GM23338 (cell line): ENCODE results near the gene PTPRN2. TPM values are rescaled to one million over a fixed set of nuclear protein-coding genes. Genes with fewer than 3 reads are reported as not detected.

Experiments used
- ATAC-seq: fragments of 200-7000 bp; cut with Tn5 transposase; 3 replicates; pipeline ENCODE4 v1.9.1; 2020
- DNase-seq: peaks from one replicate; pipeline ENCODE4 v3.0.0-alpha.2; 2015; ENCODE audit warnings: low spot score
- H2AFZ ChIP-seq: fragments of 200-600 bp; sonication (generic); 2 replicates; pipeline ENCODE4 v1.8.0; 2016; ENCODE audit warnings: antibody characterized with exemption, mild to moderate bottlenecking, moderate library complexity
- H3F3A ChIP-seq: fragments of 200-600 bp; sonication (generic); replicated peaks from 2 replicates; pipeline ENCODE4 v1.8.0; 2017; ENCODE audit warnings: antibody characterized with exemption, mixed run types, low read depth
- H3K27ac ChIP-seq: fragments of 200-600 bp; sonication (generic); 2 replicates; pipeline ENCODE4 v1.6.1; 2016; ENCODE audit warnings: low read depth
- H3K27me3 ChIP-seq: fragments of 200-600 bp; sonication (generic); 2 replicates; pipeline ENCODE4 v1.8.0; 2016; ENCODE audit warnings: mild to moderate bottlenecking, mixed run types, moderate library complexity; ENCODE audit not compliant: insufficient read depth
- H3K36me3 ChIP-seq: fragments of 200-600 bp; sonication (generic); 2 replicates; pipeline ENCODE4 v1.8.0; 2016; ENCODE audit warnings: mild to moderate bottlenecking; ENCODE audit not compliant: insufficient read depth
- H3K4me1 ChIP-seq: fragments of 200-600 bp; sonication (generic); 2 replicates; pipeline ENCODE4 v1.8.0; 2016; ENCODE audit warnings: mild to moderate bottlenecking, moderate library complexity; ENCODE audit not compliant: insufficient read depth
- H3K4me2 ChIP-seq: fragments of 200-600 bp; sonication (generic); 2 replicates; pipeline ENCODE4 v1.7.1; 2017; ENCODE audit warnings: mixed run types
- H3K4me3 ChIP-seq: fragments of 200-600 bp; sonication (generic); 2 replicates; pipeline ENCODE4 v1.6.1; 2016; ENCODE audit warnings: mixed run types
- H3K79me2 ChIP-seq: fragments of 200-600 bp; sonication (generic); replicated peaks from 2 replicates; pipeline ENCODE4 v1.8.0; 2017; ENCODE audit warnings: mild to moderate bottlenecking; ENCODE audit not compliant: insufficient read depth
- H3K9me2 ChIP-seq: fragments of 200-600 bp; sonication (generic); 2 replicates; pipeline ENCODE4 v1.8.0; 2017; ENCODE audit not compliant: insufficient read depth
- H4K20me1 ChIP-seq: fragments of 200-600 bp; sonication (generic); replicated peaks from 2 replicates; pipeline ENCODE4 v1.8.0; 2017; ENCODE audit warnings: mild to moderate bottlenecking; ENCODE audit not compliant: insufficient read depth
- H3K27ac Mint-ChIP-seq: 2 replicates; pipeline ENCODE4 v1.8.0; 2020; ENCODE audit warnings: inconsistent platforms, mild to moderate bottlenecking, moderate library complexity, mixed read lengths
- H3K27me3 Mint-ChIP-seq: 3 replicates; pipeline ENCODE4 v1.8.0; 2022; ENCODE audit warnings: low read depth, mild to moderate bottlenecking, moderate library complexity, mixed read lengths, inconsistent platforms; ENCODE audit not compliant: insufficient read depth, poor library complexity
- H3K36me3 Mint-ChIP-seq: 3 replicates; pipeline ENCODE4 v1.8.0; 2021; ENCODE audit warnings: low read depth, mild to moderate bottlenecking, inconsistent platforms, moderate library complexity, mixed read lengths
- H3K4me1 Mint-ChIP-seq: 3 replicates; pipeline ENCODE4 v1.8.0; 2020; ENCODE audit warnings: mild to moderate bottlenecking, inconsistent platforms, mixed read lengths
- H3K4me3 Mint-ChIP-seq: 3 replicates; pipeline ENCODE4 v1.8.0; 2021; ENCODE audit warnings: moderate library complexity, mild to moderate bottlenecking, inconsistent platforms, mixed read lengths
- H3K9me3 Mint-ChIP-seq: 3 replicates; pipeline ENCODE4 v1.8.0; 2020; ENCODE audit warnings: moderate library complexity, mild to moderate bottlenecking, inconsistent platforms, mixed read lengths
- CREB1 ChIP-seq: fragments of 250-450 bp; sonication (Bioruptor Pico); IDR thresholded peaks from 2 replicates; pipeline ENCODE4 v1.5.0; 2020; ENCODE audit warnings: low read depth, mild to moderate bottlenecking, moderate library complexity
- CTCF ChIP-seq, 2 experiments: fragments of 200-600 bp in 1 of 2; sonication (generic) in 1 of 2; conservative IDR thresholded peaks; 2 replicates each; pipeline versions ENCODE4 v1.5.1 to v1.6.1; 2016 to 2017; ENCODE audit warnings: antibody characterized with exemption in 2 of 2, low read depth in 2 of 2, mild to moderate bottlenecking in 2 of 2, moderate library complexity in 1 of 2
- ETS1 ChIP-seq: IDR thresholded peaks from 2 replicates; pipeline ENCODE4 v1.6.1; 2016; ENCODE audit warnings: antibody characterized with exemption
- EZH2 ChIP-seq: fragments of 200-600 bp; sonication (generic); IDR thresholded peaks from one replicate; pipeline ENCODE4 v1.8.0; 2017; ENCODE audit warnings: antibody characterized with exemption, mild to moderate bottlenecking, low read depth; ENCODE audit not compliant: unreplicated experiment
- EZH2phosphoT487 ChIP-seq: fragments of 200-600 bp; sonication (generic); IDR thresholded peaks from one replicate; pipeline ENCODE4 v1.8.1; 2018; ENCODE audit warnings: antibody characterized with exemption; ENCODE audit not compliant: unreplicated experiment
- JUNB ChIP-seq: IDR thresholded peaks from one replicate; pipeline ENCODE4 v1.6.1; 2016; ENCODE audit warnings: antibody characterized with exemption; ENCODE audit not compliant: unreplicated experiment
- NANOG ChIP-seq: IDR thresholded peaks from 2 replicates; pipeline ENCODE4 v1.6.1; 2016; ENCODE audit warnings: antibody characterized with exemption, borderline replicate concordance
- POLR2AphosphoS5 ChIP-seq: IDR thresholded peaks from 2 replicates; pipeline ENCODE4 v1.6.1; 2016; ENCODE audit warnings: antibody characterized with exemption, low read depth
- REST ChIP-seq: IDR thresholded peaks from one replicate; pipeline ENCODE4 v1.6.1; 2018; ENCODE audit warnings: antibody characterized with exemption; ENCODE audit not compliant: unreplicated experiment
- STAT1 ChIP-seq: IDR thresholded peaks from one replicate; pipeline ENCODE4 v1.6.1; 2016; ENCODE audit warnings: antibody characterized with exemption; ENCODE audit not compliant: unreplicated experiment
- ZNF114 ChIP-seq: fragments of 250-450 bp; sonication (Bioruptor Pico); IDR thresholded peaks from 2 replicates; pipeline ENCODE4 v1.5.0; 2020; ENCODE audit warnings: mild to moderate bottlenecking, moderate library complexity
- ZNF331 ChIP-seq: fragments of 250-450 bp; sonication (Bioruptor Pico); IDR thresholded peaks from 2 replicates; pipeline ENCODE4 v1.5.0; 2020; ENCODE audit warnings: low read depth, mild to moderate bottlenecking, moderate library complexity
- ZNF462 ChIP-seq: fragments of 250-450 bp; sonication (Bioruptor Pico); IDR thresholded peaks from 2 replicates; pipeline ENCODE4 v1.5.0; 2020; ENCODE audit warnings: mild to moderate bottlenecking, moderate library complexity
- polyA plus RNA-seq: library from polyadenylated mRNA; unstranded; fragments of >200 nt; fragmentation: Nextera tagmentation; extraction: Ambion mirVana; gene quantifications from 2 replicates; pipeline ENCODE4 v1.2.1, GENCODE V29; 2016
- total RNA-seq: library from RNA; depleted of rRNA; stranded (reverse); fragments of >200 nt; shearing (Covaris generic); gene quantifications from 2 replicates; pipeline ENCODE4 v1.2.3, GENCODE V29; 2014

The PTPRN2 gene
- total and polyA plus RNA-seq, 2 experiments from 2014 or later: 0.87 to 4.0 TPM

- no peak for DNase-seq
- Histone ChIP-seq H3K9me2 (no peaks in the 10 kb centered on the region), H2AFZ (no peak overlapping the region), H3K27me3 (no peaks in the 10 kb centered on the region), H3K36me3 (no peaks in the 10 kb centered on the region; the same call in 1 of the 2 replicates), H3K4me1 (no peaks in the 10 kb centered on the region), H3K4me2 (no peak overlapping the region), H3F3A (no peaks in the 10 kb centered on the region), H4K20me1 (no peaks in the 10 kb centered on the region), H3K27ac (no peak overlapping the region), H3K79me2 (no peaks in the 10 kb centered on the region), H3K4me3 (no peak overlapping the region)
- Mint-ChIP-seq H3K4me1 (no peaks in the 10 kb centered on the region), H3K4me3 (no peak overlapping the region), H3K27ac (no peak overlapping the region), H3K27me3 (no peaks in the 10 kb centered on the region), H3K36me3 (peaks cover 43% of the 10 kb centered on the region), H3K9me3 (peaks cover 19% of the 10 kb centered on the region)
- no peak for ATAC-seq
- TF ChIP-seq REST (no peak), CTCF (conservative IDR thresholded peaks at IDR 0.05; ENCODE audit: low read depth in 2 of 2) (no peak), NANOG (no peak), ZNF462 (CRISPR knock-in tag) (no peak), ZNF114 (CRISPR knock-in tag) (no peak), POLR2AphosphoS5 (no peak), EZH2phosphoT487 (no peak), ETS1 (no peak), CREB1 (CRISPR knock-in tag) (no peak), JUNB (no peak), ZNF331 (CRISPR knock-in tag) (no peak), EZH2 (no peak), STAT1 (no peak)
Measured at GRCh38 chr7:158101821-158102450, 485.7 kb downstream of the PTPRN2 start.
